ENCODE results near the gene UBTF.

Gene UBTF

GRCh38 chr17:44197107-44197506 lies 22.4 kb downstream of the UBTF start:
- DNase-seq, result no peak

- DNase-seq, result no peak
These were observed 26.0 kb downstream of the UBTF start for GRCh38 chr17:44193326-44194084.

DNA sequence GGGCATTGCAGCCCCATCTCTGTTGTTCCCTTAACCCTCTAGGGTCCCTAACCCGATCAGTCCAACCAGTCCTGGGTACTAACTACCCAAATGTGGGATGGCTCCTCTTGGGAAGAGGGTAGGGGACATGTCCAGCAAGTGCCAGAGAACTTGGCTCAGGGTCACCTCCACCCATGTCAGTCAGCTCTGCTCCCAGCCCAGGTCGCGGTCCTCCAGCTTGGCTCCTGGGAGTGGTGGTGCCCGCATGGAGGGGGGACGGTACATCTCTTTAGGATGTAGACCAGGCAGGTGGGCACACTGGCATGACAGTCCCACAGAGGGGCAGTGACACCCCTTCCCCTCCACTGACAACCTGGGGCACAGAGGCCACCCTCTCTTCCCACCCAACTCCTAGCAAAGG lies 26.7 kb downstream of the UBTF start:
- DNase-seq, result no peak

DNA sequence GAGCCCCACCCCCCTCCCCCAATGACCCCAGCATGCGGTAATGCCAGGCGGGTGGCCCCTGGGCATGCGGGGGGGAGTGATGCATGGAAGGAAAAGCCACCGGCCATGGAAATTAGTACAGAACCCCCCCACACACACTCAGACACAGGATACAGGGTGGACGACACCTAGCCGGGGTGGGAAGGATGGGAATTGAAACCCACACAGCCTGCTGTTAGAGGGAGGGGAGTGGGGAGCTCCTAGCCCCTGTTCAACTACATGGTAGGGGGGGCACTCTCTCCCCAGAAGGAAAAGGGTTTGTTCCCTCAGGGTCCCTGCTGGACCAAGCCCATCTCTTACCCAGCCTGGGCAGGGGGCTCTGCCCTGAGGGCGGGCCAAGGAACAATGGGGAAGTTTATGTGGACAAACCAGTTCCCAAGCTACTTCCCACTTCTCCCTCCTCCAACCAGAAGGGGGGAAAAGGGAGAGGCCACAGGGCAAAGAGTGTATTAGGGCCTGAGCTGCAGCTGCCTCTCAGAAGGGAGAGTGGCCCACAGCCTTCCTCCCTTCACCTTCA lies 27.5 kb downstream of the UBTF start:
- no peak for DNase-seq

DNA sequence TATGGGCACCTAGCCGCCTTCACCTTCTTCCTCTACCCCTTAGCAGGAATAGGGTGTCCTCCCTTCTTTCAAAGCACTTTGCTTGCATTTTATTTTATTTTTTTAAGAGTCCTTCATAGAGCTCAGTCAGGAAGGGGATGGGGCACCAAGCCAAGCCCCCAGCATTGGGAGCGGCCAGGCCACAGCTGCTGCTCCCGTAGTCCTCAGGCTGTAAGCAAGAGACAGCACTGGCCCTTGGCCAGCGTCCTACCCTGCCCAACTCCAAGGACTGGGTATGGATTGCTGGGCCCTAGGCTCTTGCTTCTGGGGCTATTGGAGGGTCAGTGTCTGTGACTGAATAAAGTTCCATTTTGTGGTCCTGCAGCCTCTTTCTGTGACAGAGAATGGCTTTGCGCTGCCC lies 28.1 kb downstream of the UBTF start:
- DNase-seq, result no peak

DNA sequence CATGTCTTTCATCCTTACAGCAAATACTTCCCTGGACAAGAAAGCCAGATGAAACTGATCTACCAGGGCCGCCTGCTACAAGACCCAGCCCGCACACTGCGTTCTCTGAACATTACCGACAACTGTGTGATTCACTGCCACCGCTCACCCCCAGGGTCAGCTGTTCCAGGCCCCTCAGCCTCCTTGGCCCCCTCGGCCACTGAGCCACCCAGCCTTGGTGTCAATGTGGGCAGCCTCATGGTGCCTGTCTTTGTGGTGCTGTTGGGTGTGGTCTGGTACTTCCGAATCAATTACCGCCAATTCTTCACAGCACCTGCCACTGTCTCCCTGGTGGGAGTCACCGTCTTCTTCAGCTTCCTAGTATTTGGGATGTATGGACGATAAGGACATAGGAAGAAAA lies 29.0 kb downstream of the UBTF start:
- no peak for DNase-seq

- no peak for DNase-seq
These were observed 30.7 kb downstream of the UBTF start for GRCh38 chr17:44188576-44189403.

GRCh38 chr17:44187131-44187899 lies 32.2 kb downstream of the UBTF start:
- DNase-seq, result peak; percentile 34

- peak; percentile 100 for DNase-seq
These were observed 33.0 kb downstream of the UBTF start, which contains the start of gene TMUB2 for GRCh38 chr17:44186307-44187130. Gene TMUB2, plus strand, starts transcription at chr17:44186972. Its CDS starts 737 bp downstream, at chr17:44187709.

DNA sequence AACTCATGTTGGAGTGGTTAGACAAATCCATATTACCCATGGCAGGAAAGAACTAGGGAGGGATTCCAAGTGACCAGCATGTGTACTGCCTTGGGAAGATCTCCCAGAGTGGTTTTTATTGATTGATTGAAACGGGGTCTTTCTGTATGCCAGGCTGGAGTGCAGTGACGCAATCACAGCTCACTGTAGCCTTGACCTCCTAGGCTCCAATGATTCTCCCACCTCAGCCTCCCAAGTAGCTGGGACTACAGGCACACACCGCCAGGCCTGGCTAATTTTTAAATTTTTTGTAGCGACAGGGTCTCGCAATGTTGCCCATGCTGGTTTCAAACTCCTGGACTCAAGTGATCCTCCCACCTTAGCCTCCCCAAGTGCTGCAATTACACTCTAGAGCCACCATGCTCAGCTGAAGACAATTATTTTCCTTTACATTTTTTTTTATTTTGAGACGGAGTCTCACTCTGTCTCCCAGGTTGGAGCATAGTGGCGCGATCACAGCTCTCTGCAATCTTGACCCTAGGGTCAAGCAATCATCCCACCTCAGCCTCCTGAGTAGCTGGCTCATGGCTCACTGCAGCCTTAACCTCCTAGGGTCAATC lies 35.2 kb downstream of the UBTF start:
- no peak for DNase-seq

DNA sequence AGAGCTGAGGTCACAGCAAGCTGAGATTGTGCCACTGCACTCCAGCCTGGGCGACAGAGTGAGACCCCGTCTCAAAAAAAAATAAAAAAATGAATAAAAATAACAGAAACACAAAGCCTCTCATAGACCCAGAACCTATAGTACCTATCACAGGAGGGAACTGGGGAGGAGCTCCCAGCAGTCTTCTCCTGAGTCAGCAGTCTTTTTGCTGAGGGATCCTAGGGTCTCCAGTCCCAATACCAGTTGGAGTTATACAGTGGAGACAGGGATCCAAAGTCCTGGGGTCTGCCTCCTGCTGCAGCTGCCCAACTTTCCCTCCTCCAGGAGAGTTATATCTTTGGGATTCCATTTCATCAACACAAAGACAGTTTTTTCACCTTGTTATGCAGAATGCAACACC lies 36.5 kb downstream of the UBTF start:
- DNase-seq, result no peak

- DNase-seq, result no peak
These were observed 41.3 kb downstream of the UBTF start for GRCh38 chr17:44178133-44178532.

- no peak for DNase-seq
These were observed 41.8 kb downstream of the UBTF start for GRCh38 chr17:44177640-44178039.

GRCh38 chr17:44176671-44177501 lies 42.6 kb downstream of the UBTF start:
- DNase-seq, result no peak

- no peak for DNase-seq
These were observed 43.2 kb downstream of the UBTF start for GRCh38 chr17:44176257-44176656.

DNA sequence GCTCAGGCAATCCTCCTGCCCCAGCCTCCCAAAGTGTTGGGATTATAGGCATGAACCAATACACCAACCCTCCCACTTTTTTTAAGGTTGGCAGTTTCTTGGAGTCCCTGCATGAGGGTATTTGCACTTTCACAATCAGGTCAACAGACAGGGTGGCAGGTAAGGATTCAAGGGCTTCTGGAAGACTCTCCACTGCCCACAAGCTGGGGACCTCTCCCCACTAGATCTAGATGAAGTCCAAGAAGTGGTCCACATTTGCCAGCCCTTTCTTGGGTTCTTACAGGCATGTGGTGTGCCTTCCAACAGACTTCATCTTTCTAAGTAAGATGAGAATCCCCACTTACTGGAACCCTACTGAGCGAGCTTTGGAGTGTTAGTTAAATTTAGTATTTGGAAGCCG lies 45.0 kb downstream of the UBTF start:
- no peak for DNase-seq

DNA sequence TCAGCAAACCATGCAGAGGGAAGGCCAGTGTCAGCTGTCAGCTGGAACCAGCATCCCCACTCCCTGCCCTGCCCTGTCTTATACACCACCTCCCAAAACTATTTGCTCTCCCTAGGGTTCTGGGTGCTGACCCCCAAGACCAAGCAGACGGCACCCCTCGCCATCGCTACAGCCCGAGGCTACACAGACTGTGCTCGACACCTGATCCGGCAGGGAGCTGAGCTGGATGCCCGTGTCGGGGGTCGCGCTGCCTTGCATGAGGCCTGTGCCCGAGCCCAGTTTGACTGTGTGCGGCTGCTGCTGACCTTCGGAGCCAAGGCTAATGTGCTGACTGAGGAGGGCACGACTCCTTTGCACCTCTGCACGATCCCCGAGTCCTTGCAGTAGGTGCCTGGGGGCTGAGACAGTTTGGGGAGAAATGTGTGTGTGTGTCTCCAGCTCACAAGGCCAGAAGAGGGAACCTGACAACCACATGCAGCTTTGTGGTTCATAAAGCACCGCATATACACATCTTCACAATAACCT lies 47.5 kb downstream of the UBTF start:
- DNase-seq, result no peak

DNA sequence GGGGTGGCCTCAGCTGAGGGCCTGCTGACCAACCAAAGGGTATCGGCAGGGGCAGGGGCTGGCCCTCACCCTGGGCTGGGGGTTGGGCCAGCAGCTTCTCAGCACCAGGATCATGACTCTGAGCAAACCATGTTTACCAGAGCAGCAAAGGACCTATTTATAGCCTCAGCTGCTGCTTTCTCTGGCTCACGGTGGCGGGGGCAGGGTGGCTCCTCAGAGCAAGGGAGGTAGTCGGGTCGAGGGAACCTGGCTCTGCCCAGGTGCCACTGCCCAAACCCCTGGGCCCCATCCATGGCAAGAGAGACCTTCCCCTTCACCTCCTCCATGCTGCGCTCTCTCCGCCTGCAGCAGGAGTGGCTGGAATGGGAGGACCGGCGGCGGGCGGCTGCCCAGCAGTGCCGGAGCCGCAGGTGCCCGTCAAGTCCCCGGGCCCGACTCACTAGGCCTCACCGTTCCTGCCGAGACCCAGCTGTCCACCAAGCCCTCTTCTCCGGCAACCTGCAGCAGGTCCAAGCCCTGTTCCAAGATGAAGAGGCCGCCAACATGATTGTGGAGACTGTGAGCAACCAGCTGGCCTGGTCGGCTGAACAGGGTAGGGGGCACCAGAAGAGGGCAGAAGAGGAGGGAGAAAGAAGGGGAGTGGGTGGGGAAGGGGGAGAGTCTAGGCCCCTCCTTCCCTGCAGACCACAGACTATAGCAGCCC lies 48.8 kb downstream of the UBTF start, which contains the start of gene ASB16:
TSS of gene ASB16 (plus strand) at position 206 of the 703 bp plus-strand sequence. CDS start at position 292, 86 bp downstream.
- no peak for DNase-seq

DNA sequence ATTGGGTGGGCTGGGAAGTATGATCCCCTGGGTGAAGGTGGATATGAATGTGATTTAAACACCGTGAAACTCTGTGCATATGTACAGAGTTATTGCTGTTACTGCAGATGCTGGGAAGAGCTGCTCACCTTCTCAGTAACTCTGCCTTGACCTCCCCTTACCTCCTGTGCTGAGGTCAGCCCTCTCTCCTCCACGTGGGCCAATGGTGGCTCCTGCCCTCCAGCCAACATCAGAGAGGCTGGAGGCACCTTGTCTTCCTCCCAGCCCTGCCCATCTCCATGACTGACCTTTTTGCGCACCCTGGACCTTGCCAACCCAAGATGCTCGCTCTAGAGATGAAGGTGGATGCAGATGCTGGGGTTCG lies 49.4 kb downstream of the UBTF start:
- DNase-seq, result no peak
